K562 (cell line): ENCODE results near the gene ARHGAP9. TPM values are rescaled to one million over a fixed set of nuclear protein-coding genes. Genes with fewer than 3 reads are reported as not detected.

Experiments used
- ATAC-seq: fragments of 200-7000 bp; cut with Tn5 transposase; 3 replicates; pipeline ENCODE4 v1.9.1; 2020; ENCODE audit warnings: moderate library complexity
- BruUV-seq: library from RNA; stranded (reverse); fragments of 400-500 nt; replicated peaks from 2 replicates; lab custom pipeline; 2021; lab: Mats Ljungman, UMichigan
- CTCF ChIA-PET: fragments of 300-600 bp; formaldehyde crosslinking; extraction: SDS; loops from one replicate; lab custom pipeline; 2021; ENCODE audit warnings: low intra/inter-chr PET ratio; lab: Yijun Ruan, JAX
- POLR2A ChIA-PET: fragments of 300-600, 350-650 bp; sonication (Branson Sonifier 250); formaldehyde crosslinking; extraction: SDS; loops from one replicate; lab custom pipeline; 2021; ENCODE audit warnings: antibody characterized with exemption, inconsistent platforms; lab: Yijun Ruan, JAX
- DNase-seq, 4 experiments: peaks; one replicate each; pipeline versions ENCODE4 v3.0.0 to v3.0.0-alpha.2; 2011 to 2018; ENCODE audit warnings: low spot score in 3 of 4, mixed read lengths in 3 of 4; ENCODE audit errors: extremely low read depth in 1 of 4
- FAIRE-seq: peaks from 2 replicates; lab custom pipeline; 2011; peaks lifted over from hg19 to GRCh38; lab: Jason Lieb, UNC
- H2AFZ ChIP-seq: 2 replicates; pipeline ENCODE4 v1.6.0; 2011; ENCODE audit warnings: low read depth, low read length, control low read depth, inconsistent platforms
- H3K27ac ChIP-seq: fragments of 200-600 bp; 3 replicates; pipeline ENCODE4 v1.8.0; 2011; ENCODE audit warnings: low read depth, mild to moderate bottlenecking, control low read depth, inconsistent platforms, low read length, moderate library complexity, mixed read lengths; ENCODE audit errors: extremely low read depth
- H3K27me3 ChIP-seq, 2 experiments: fragments of 300-600 bp in 1 of 2; 2 replicates in 1 of 2; 3 replicates in 1 of 2; pipeline versions ENCODE4 v1.6.0 to v1.8.0; 2011; ENCODE audit warnings: inconsistent platforms in 2 of 2, low read length in 2 of 2, mild to moderate bottlenecking in 1 of 2, mixed read lengths in 1 of 2, moderate library complexity in 1 of 2; ENCODE audit not compliant: control insufficient read depth in 2 of 2, insufficient read depth in 2 of 2
- H3K36me3 ChIP-seq: fragments of 300-600 bp; 3 replicates; pipeline ENCODE4 v1.8.0; 2011; ENCODE audit warnings: mild to moderate bottlenecking, low read length, inconsistent platforms; ENCODE audit not compliant: control insufficient read depth, insufficient read depth
- H3K4me1 ChIP-seq, 2 experiments: fragments of 200-600 bp in 1 of 2; replicated peaks in 1 of 2; 2 replicates in 1 of 2; 3 replicates in 1 of 2; pipeline versions ENCODE4 v1.5.1 to v1.8.0; 2011; ENCODE audit warnings: inconsistent platforms in 2 of 2, low read length in 2 of 2, mild to moderate bottlenecking in 1 of 2, mixed read lengths in 1 of 2, moderate library complexity in 1 of 2; ENCODE audit not compliant: control insufficient read depth in 2 of 2, insufficient read depth in 2 of 2
- H3K4me2 ChIP-seq: 2 replicates; pipeline ENCODE4 v1.6.1; 2011; ENCODE audit warnings: low read length, control low read depth, inconsistent platforms, mixed read lengths; ENCODE audit not compliant: insufficient read depth
- H3K4me3 ChIP-seq: fragments of 200-600 bp; sonication (generic), shearing (Covaris generic); 2 replicates; pipeline ENCODE4 v1.5.1; 2016; ENCODE audit warnings: control low read depth, inconsistent platforms
- H3K79me2 ChIP-seq: fragments of 200-600 bp; 3 replicates; pipeline ENCODE4 v1.8.0; 2011; ENCODE audit warnings: low read length, inconsistent platforms; ENCODE audit not compliant: control insufficient read depth, insufficient read depth
- H3K9ac ChIP-seq, 2 experiments: 2 replicates each; pipeline versions ENCODE4 v1.6.0 to v1.6.1; 2011; ENCODE audit warnings: low read depth in 2 of 2, low read length in 2 of 2, control low read depth in 1 of 2, inconsistent platforms in 1 of 2, mild to moderate bottlenecking in 1 of 2, mixed read lengths in 1 of 2; ENCODE audit not compliant: insufficient read depth in 1 of 2
- H3K9me1 ChIP-seq: one replicate; pipeline ENCODE4 v1.6.0; 2011; ENCODE audit warnings: inconsistent platforms, mild to moderate bottlenecking, low read length, moderate library complexity; ENCODE audit not compliant: control insufficient read depth, insufficient read depth
- H3K9me3 ChIP-seq: replicated peaks from 2 replicates; pipeline ENCODE4 v1.5.1; 2011; ENCODE audit warnings: low read depth, low read length, inconsistent platforms; ENCODE audit not compliant: control insufficient read depth, insufficient read depth
- H4K20me1 ChIP-seq: replicated peaks from 2 replicates; pipeline ENCODE4 v1.6.1; 2011; ENCODE audit warnings: low read length, inconsistent platforms, mixed read lengths; ENCODE audit not compliant: control insufficient read depth, insufficient read depth
- EGR1 ChIP-seq: fragments of 450-650 bp; conservative IDR thresholded peaks from 2 replicates; pipeline ENCODE4 v1.6.1; 2017; ENCODE audit warnings: mild to moderate bottlenecking
- HDAC6 ChIP-seq: IDR thresholded peaks from 2 replicates; pipeline ENCODE4 v1.6.1; 2012; ENCODE audit warnings: low read depth, mild to moderate bottlenecking, control low read depth, inconsistent platforms, low read length, moderate library complexity
- JUND ChIP-seq, 2 experiments: IDR thresholded peaks; 2 replicates in 1 of 2; 3 replicates in 1 of 2; pipeline ENCODE4 v1.6.1; 2011; ENCODE audit warnings: borderline replicate concordance in 2 of 2, low read depth in 2 of 2, low read length in 2 of 2, improper control_type of control experiment in 1 of 2, missing biosample characterization in 1 of 2, missing genetic modification characterization in 1 of 2, missing genetic modification reagents in 1 of 2
- PCBP1 ChIP-seq: fragments of 200-400 bp; formaldehyde crosslinking; IDR thresholded peaks from 2 replicates; pipeline ENCODE4 v1.6.1; 2018; ENCODE audit warnings: mild to moderate bottlenecking, low read depth, low read length; ENCODE audit not compliant: poor library complexity, severe bottlenecking
- WGBS: fragments of 100-300 bp; shearing (Covaris generic); methylation state at CpG from one replicate; pipeline ENCODE4 v1.1.6; 2016; ENCODE audit warnings: low coverage, mixed read lengths; ENCODE audit not compliant: insufficient coverage; ENCODE audit errors: missing lambda C conversion rate; 5-methylcytosine and 5-hydroxymethylcytosine counted together
- in situ Hi-C: fragments of 300-500 bp; cut with MboI; formaldehyde crosslinking; loops from 4 replicates; pipeline ENCODE4 v1.15.0; 2018; ENCODE audit warnings: inconsistent platforms, mixed read lengths
- intact Hi-C: fragments of 100-400 bp; cut with micrococcal nuclease; formaldehyde crosslinking; loops from 2 replicates; pipeline ENCODE4 v1.14.2; 2022
- polyA plus RNA-seq, 8 experiments: library from polyadenylated mRNA; depleted of rRNA in 4 of 8; stranded (reverse) in 5 of 8; unstranded in 3 of 8; fragments of >200 nt; fragmentation: Nextera tagmentation in 2 of 8; fragmentation: Illumina TruSeq in 1 of 8; extraction: Ambion mirVana in 2 of 8; extraction: Trizol in 1 of 8; gene quantifications; 2 replicates each; pipeline versions ENCODE4 v1.2.1 to v1.2.3, GENCODE V29; 2011 to 2014; ENCODE audit warnings: inconsistent platforms in 1 of 8, missing spikeins in 1 of 8
- total RNA-seq, 7 experiments: library from RNA; depleted of rRNA in 6 of 7; stranded (reverse); fragments of >200 nt in 6 of 7; fragmentation: Illumina TruSeq in 2 of 7; extraction: Trizol in 2 of 7; gene quantifications; 2 replicates each; pipeline versions ENCODE4 v1.2.1 to v1.2.3, GENCODE V29; 2011 to 2021; ENCODE audit warnings: low replicate concordance in 1 of 7
- TF ChIP-seq, protein P1 (sequence below): fragments of 450-650 bp; IDR thresholded peaks from 2 replicates; pipeline ENCODE4 v1.6.1; 2016; ENCODE audit warnings: antibody characterized with exemption
- TF ChIP-seq, protein P2 (sequence below), 2 experiments: fragments of 450-650 bp in 1 of 2; sonication (generic) in 1 of 2; formaldehyde crosslinking in 1 of 2; IDR thresholded peaks in 1 of 2; conservative IDR thresholded peaks in 1 of 2; 2 replicates each; pipeline versions ENCODE4 v1.6.1 to v1.8.1; 2016 to 2023; ENCODE audit warnings: mild to moderate bottlenecking in 2 of 2, moderate library complexity in 2 of 2, inconsistent platforms in 1 of 2, missing genetic modification reagents in 1 of 2
- TF ChIP-seq, protein P3 (sequence below), 3 experiments: fragments of 200-800 bp in 1 of 3; sonication (Bioruptor generic) in 1 of 3; sonication (generic) in 1 of 3; formaldehyde crosslinking in 1 of 3; IDR thresholded peaks; 2 replicates each; pipeline versions ENCODE4 v1.6.1 to v1.8.0; 2016 to 2022; ENCODE audit warnings: mild to moderate bottlenecking in 2 of 3, missing compliant biosample characterization in 2 of 3, missing genetic modification characterization in 2 of 3, missing genetic modification reagents in 1 of 3

The ARHGAP9 gene
- total and polyA plus RNA-seq, 9 of the 15 experiments (the other 6 are each of a cell fraction or from before 2014, with no cell fraction given): 1.5 to 10.2 (median 5.1) TPM

DNA sequence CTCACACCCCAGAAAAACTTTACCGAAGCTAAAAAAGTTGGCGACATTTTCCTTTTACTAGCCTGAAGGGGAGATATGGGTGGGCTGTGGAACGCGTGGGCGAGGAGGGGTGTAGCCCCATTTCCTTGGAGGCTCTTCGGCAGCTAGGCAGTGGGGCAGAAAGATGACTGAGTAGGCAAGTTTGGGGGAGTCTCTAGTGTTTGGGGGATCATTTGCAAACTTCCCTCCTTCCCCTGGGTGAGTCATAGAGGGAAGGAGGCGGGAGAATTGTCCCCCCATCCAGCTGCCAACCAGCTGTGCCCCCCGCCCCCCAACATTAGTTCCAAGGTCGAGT lies 17.8 kb downstream of the ARHGAP9 start:
- TF ChIP-seq EGR1: peak; percentile 89
- peak; percentile 55 for TF ChIP-seq JUND (IDR thresholded peaks at IDR 0.05; ENCODE audit: borderline replicate concordance, low read depth, low read length)
- no peak; the same call in 2 of the 3 replicates for TF ChIP-seq JUND (tag; IDR thresholded peaks at IDR 0.05; ENCODE audit: borderline replicate concordance, low read depth, low read length)
- TF ChIP-seq PCBP1: peak; percentile 13
- TF ChIP-seq, protein P1, sequence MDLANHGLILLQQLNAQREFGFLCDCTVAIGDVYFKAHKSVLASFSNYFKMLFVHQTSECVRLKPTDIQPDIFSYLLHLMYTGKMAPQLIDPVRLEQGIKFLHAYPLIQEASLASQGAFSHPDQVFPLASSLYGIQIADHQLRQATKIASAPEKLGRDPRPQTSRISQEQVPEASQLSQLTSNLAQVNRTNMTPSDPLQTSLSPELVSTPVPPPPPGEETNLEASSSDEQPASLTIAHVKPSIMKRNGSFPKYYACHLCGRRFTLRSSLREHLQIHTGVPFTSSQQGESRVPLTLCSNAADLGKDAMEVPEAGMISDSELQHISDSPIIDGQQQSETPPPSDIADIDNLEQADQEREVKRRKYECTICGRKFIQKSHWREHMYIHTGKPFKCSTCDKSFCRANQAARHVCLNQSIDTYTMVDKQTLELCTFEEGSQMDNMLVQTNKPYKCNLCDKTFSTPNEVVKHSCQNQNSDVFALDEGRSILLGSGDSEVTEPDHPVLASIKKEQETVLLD: no peak
- TF ChIP-seq HDAC6: no peak
- TF ChIP-seq, protein P2, sequence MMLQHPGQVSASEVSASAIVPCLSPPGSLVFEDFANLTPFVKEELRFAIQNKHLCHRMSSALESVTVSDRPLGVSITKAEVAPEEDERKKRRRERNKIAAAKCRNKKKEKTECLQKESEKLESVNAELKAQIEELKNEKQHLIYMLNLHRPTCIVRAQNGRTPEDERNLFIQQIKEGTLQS (IDR thresholded peaks at IDR 0.05): peak; percentile 68
- TF ChIP-seq, protein P2 (CRISPR knock-in tag; conservative IDR thresholded peaks at IDR 0.05): no peak
- TF ChIP-seq, protein P3, sequence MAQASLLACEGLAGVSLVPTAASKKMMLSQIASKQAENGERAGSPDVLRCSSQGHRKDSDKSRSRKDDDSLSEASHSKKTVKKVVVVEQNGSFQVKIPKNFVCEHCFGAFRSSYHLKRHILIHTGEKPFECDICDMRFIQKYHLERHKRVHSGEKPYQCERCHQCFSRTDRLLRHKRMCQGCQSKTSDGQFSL (CRISPR knock-in tag; IDR thresholded peaks at IDR 0.05): no peak
- TF ChIP-seq, protein P3 (tag; IDR thresholded peaks at IDR 0.05): 0 out of 4 replicates have a peak, but pooled peaks of 1 of the 2 experiments have one; percentile 3

More for the DNA sequence above, 17.8 kb downstream of the ARHGAP9 start:
- H3K4me2 ChIP-seq: peak overlapping the region; percentile 85
- H2AFZ ChIP-seq: peak overlapping the region; percentile 85
- DNase-seq (no peak), FAIRE-seq (no peak), ATAC-seq (no peak)
- peak overlapping the region; percentile 51 for H3K4me3 ChIP-seq
- no TSS peak for BruUV-seq
- peaks cover 22 to 39% of the 10 kb centered on the region in 2 experiments; a peak in 4 of 5 replicates for H3K4me1 ChIP-seq
- no peaks in the 10 kb centered on the region for H4K20me1 ChIP-seq
- no peaks in the 10 kb centered on the region for H3K36me3 ChIP-seq
- intact Hi-C loops: loop anchor here (2.0 kb wide), 1 partner anchor 275 kb away; no protein-coding TSS in a partner anchor
- H3K79me2 ChIP-seq: peaks cover 4% of the 10 kb centered on the region; the same call in 1 of the 3 replicates
- 0% methylated on average over 7 of the region's 9 CpGs for WGBS
- in situ Hi-C loops: no loop called here
- peaks cover 2 to 14% of the 10 kb centered on the region in 2 experiments; a peak in 2 of 5 replicates for H3K27me3 ChIP-seq
- H3K27ac ChIP-seq: peak overlapping the region; percentile 46; the same call in 2 of the 3 replicates
- ChIA-PET CTCF (interaction anchor here (0.5 to 1.6 kb wide), 7 partner anchors 37 to 285 kb away, joined by 3 to 14 read pairs (median 3); no protein-coding TSS in a partner anchor), POLR2A (interaction anchor here (0.6 to 2.3 kb wide), 4 partner anchors 10 to 735 kb away, joined by 3 to 13 read pairs (median 4); no protein-coding TSS in a partner anchor)
- H3K9me1 ChIP-seq: no peaks in the 10 kb centered on the region
- H3K9ac ChIP-seq: peak overlapping the region; percentile 42 to 90; a peak in 3 of 4 replicates
- no peaks in the 10 kb centered on the region for H3K9me3 ChIP-seq
